B cell (primary cell): ENCODE data around the gene TGFBR2. TPM values are rescaled to one million over a fixed set of nuclear protein-coding genes. Genes with fewer than 3 reads are reported as not detected.

Experiments used
- ATAC-seq: fragments of 200-7000 bp; cut with Tn5 transposase; one replicate; pipeline ENCODE4 v1.10.0; 2021; ENCODE audit warnings: low read depth, mild to moderate bottlenecking, moderate number of reproducible peaks, moderate library complexity
- CTCF ChIA-PET: fragments of 350-600 bp; sonication (Branson Sonifier 250); formaldehyde crosslinking; loops from one replicate; lab custom pipeline; 2021; ENCODE audit warnings: antibody characterized with exemption, inconsistent platforms; lab: Charles Lee
- POLR2A ChIA-PET: fragments of 350-600 bp; sonication (Branson Sonifier 250); formaldehyde crosslinking; loops from one replicate; lab custom pipeline; 2021; ENCODE audit warnings: antibody characterized with exemption; lab: Charles Lee
- DNase-seq: peaks from one replicate; pipeline ENCODE4 v3.0.0; 2013
- H2AFZ ChIP-seq: 2 replicates; pipeline ENCODE4 v1.6.1; 2012; ENCODE audit warnings: mild to moderate bottlenecking, low read depth, low read length; ENCODE audit not compliant: insufficient read depth, poor library complexity, severe bottlenecking
- H3K27ac ChIP-seq, 2 donors: 1 replicate in 1 of 2; 2 replicates in 1 of 2; pipeline ENCODE4 v1.5.1; 2012 to 2013; ENCODE audit warnings: low read length in 2 of 2, mild to moderate bottlenecking in 2 of 2, moderate library complexity in 1 of 2
- H3K27me3 ChIP-seq, 4 experiments: fragments of 200-600 bp in 1 of 4; sonication (generic) in 1 of 4; replicated peaks in 1 of 4; 1 replicate in 2 of 4; 2 replicates in 2 of 4; pipeline versions ENCODE4 v1.6.1 to v1.7.0; 2013 to 2016; ENCODE audit warnings: low read length in 3 of 4, mild to moderate bottlenecking in 2 of 4, mixed read lengths in 1 of 4, moderate library complexity in 1 of 4; ENCODE audit not compliant: insufficient read depth in 4 of 4, control insufficient read depth in 3 of 4; ENCODE audit errors: control extremely low read depth in 1 of 4
- H3K36me3 ChIP-seq, 2 experiments: replicated peaks in 1 of 2; 1 replicate in 1 of 2; 2 replicates in 1 of 2; pipeline versions ENCODE4 v1.6.1 to v1.7.1; 2013; ENCODE audit warnings: low read length in 1 of 2; ENCODE audit not compliant: insufficient read depth in 2 of 2, control insufficient read depth in 1 of 2; ENCODE audit errors: control extremely low read depth in 1 of 2, extremely low read depth in 1 of 2
- H3K4me1 ChIP-seq, 2 donors: fragments of 200-600 bp in 1 of 2; sonication (generic) in 1 of 2; 1 replicate in 1 of 2; 2 replicates in 1 of 2; pipeline versions ENCODE4 v1.5.1 to v1.6.1; 2013 to 2017; ENCODE audit warnings: low read length in 2 of 2; ENCODE audit not compliant: control insufficient read depth in 2 of 2, insufficient read depth in 2 of 2
- H3K4me2 ChIP-seq: replicated peaks from 2 replicates; pipeline ENCODE3; 2012; ENCODE audit warnings: mild to moderate bottlenecking, low read depth, low read length; ENCODE audit not compliant: poor library complexity, severe bottlenecking
- H3K4me3 ChIP-seq, 5 experiments: fragments of 200-600 bp in 1 of 5; sonication (generic) in 1 of 5; 1 replicate in 3 of 5; 2 replicates in 2 of 5; pipeline versions ENCODE4 v1.5.1 to v1.7.0; 2011 to 2016; ENCODE audit warnings: low read length in 4 of 5, mild to moderate bottlenecking in 4 of 5, low read depth in 2 of 5, control low read depth in 1 of 5, moderate library complexity in 1 of 5; ENCODE audit not compliant: insufficient read depth in 1 of 5; ENCODE audit errors: control extremely low read depth in 1 of 5, extremely low read depth in 1 of 5
- H3K79me2 ChIP-seq: fragments of 200-600 bp; sonication (generic); one replicate; pipeline ENCODE4 v1.6.0; 2016; ENCODE audit warnings: low read length; ENCODE audit not compliant: control insufficient read depth, insufficient read depth
- H3K9ac ChIP-seq: fragments of 200-600 bp; sonication (generic); 2 replicates; pipeline ENCODE4 v1.6.1; 2017; ENCODE audit warnings: mild to moderate bottlenecking, low read length, moderate library complexity
- H3K9me3 ChIP-seq, 3 donors: one replicate each; pipeline versions ENCODE4 v1.6.1 to v1.7.1; 2013; ENCODE audit warnings: low read length in 2 of 3; ENCODE audit not compliant: control insufficient read depth in 2 of 3, insufficient read depth in 1 of 3; ENCODE audit errors: control extremely low read depth in 1 of 3
- H4K20me1 ChIP-seq: 2 replicates; pipeline ENCODE4 v1.6.0; 2012; ENCODE audit warnings: mild to moderate bottlenecking, low read length; ENCODE audit not compliant: insufficient read depth, control insufficient read depth, poor library complexity, severe bottlenecking
- H3K27ac Mint-ChIP-seq: one replicate; pipeline ENCODE4 v1.8.0; 2021; ENCODE audit warnings: mixed read lengths
- H3K27me3 Mint-ChIP-seq: one replicate; pipeline ENCODE4 v1.8.0; 2021; ENCODE audit warnings: mixed read lengths
- H3K4me1 Mint-ChIP-seq: one replicate; pipeline ENCODE4 v1.8.0; 2021; ENCODE audit warnings: mixed read lengths
- H3K4me3 Mint-ChIP-seq: one replicate; pipeline ENCODE4 v1.8.0; 2021; ENCODE audit warnings: mixed read lengths
- H3K9me3 Mint-ChIP-seq: one replicate; pipeline ENCODE4 v1.8.0; 2022; ENCODE audit warnings: mixed read lengths; ENCODE audit not compliant: insufficient read depth
- CTCF ChIP-seq: fragments of 200-600 bp; IDR thresholded peaks from one replicate; pipeline ENCODE4 v1.8.0; 2022; ENCODE audit warnings: antibody characterized with exemption, mild to moderate bottlenecking
- EZH2 ChIP-seq: IDR thresholded peaks from 2 replicates; pipeline ENCODE4 v1.6.1; 2012; ENCODE audit warnings: borderline replicate concordance, low read depth, mild to moderate bottlenecking, moderate library complexity, low read length; ENCODE audit not compliant: insufficient read depth, poor library complexity, severe bottlenecking
- WGBS: methylation state at CpG from one replicate; pipeline ENCODE4 v1.1.5; 2013; ENCODE audit warnings: missing lambda C conversion rate; ENCODE audit not compliant: insufficient coverage; 5-methylcytosine and 5-hydroxymethylcytosine counted together
- intact Hi-C: fragments of 100-400 bp; cut with micrococcal nuclease; formaldehyde crosslinking; loops from one replicate; pipeline ENCODE4 v1.10.0; 2022
- polyA plus RNA-seq: library from polyadenylated mRNA; depleted of rRNA; stranded (reverse); fragments of >200 nt; gene quantifications from 2 replicates; pipeline ENCODE4 v1.2.3, GENCODE V29; 2012
- total RNA-seq, 2 donors: library from RNA; stranded (reverse); fragments of 120-200 nt in 1 of 2; gene quantifications; 1 replicate in 1 of 2; 2 replicates in 1 of 2; pipeline versions ENCODE4 v1.2.3 to v1.2.4, GENCODE V29; 2013 to 2022

The TGFBR2 gene
- total and polyA plus RNA-seq, 2 donors (not counting 1 experiment from before 2014, with no cell fraction given) = 68.7 to 189 TPM

- DNase-seq = no peak
These were observed 34.5 kb downstream of the TGFBR2 start for GRCh38 chr3:30640851-30641250.

More at GRCh38 chr3:30640851-30641250, 34.5 kb downstream of the TGFBR2 start:
- H3K27me3 ChIP-seq = no peaks in the 10 kb centered on the region
- peak overlapping the region; percentile 89 to 90 for H3K27ac ChIP-seq
- WGBS = no CpG with 5 or more reads among the region's 5 CpGs
- H3K9ac ChIP-seq = no peak overlapping the region
- Mint-ChIP-seq H3K4me1 (peaks cover 95% of the 10 kb centered on the region), H3K27me3 (no peaks in the 10 kb centered on the region), H3K9me3 (no peaks in the 10 kb centered on the region), H3K4me3 (peak overlapping the region; percentile 66), H3K27ac (peak overlapping the region; percentile 89)
- ChIA-PET CTCF (interaction anchor here (1.2 to 1.6 kb wide), 2 partner anchors 9 to 10 kb away, joined by 3 to 5 read pairs; no protein-coding TSS in a partner anchor), POLR2A (no interaction called here)
- TF ChIP-seq EZH2 (no peak), CTCF (no peak)
- no peak for ATAC-seq
- intact Hi-C loops = loop anchor here (1.0 to 5.0 kb wide), 3 partner anchors 8 to 34 kb away; partner anchors contain the start of gene TGFBR2
- H2AFZ ChIP-seq = no peak overlapping the region
- no peaks in the 10 kb centered on the region for H4K20me1 ChIP-seq
- peaks cover 94 to 100% of the 10 kb centered on the region in 2 donors for H3K4me1 ChIP-seq
- H3K79me2 ChIP-seq = peaks cover 83% of the 10 kb centered on the region
- peak overlapping the region; percentile 63 for H3K4me2 ChIP-seq
- peak overlapping the region in 1 of 5 experiments; percentile 10 for H3K4me3 ChIP-seq
- H3K36me3 ChIP-seq = peaks cover 6 to 15% of the 10 kb centered on the region in 2 experiments
- no peaks in the 10 kb centered on the region for H3K9me3 ChIP-seq
